ENCODE measurements around the gene FYCO1. TPM values are rescaled to one million over a fixed set of nuclear protein-coding genes. Genes with fewer than 3 reads are reported as not detected.

Gene FYCO1
- total RNA-seq, 2 experiments from 2014 or later, result 14.1 to 14.5 TPM

DNA sequence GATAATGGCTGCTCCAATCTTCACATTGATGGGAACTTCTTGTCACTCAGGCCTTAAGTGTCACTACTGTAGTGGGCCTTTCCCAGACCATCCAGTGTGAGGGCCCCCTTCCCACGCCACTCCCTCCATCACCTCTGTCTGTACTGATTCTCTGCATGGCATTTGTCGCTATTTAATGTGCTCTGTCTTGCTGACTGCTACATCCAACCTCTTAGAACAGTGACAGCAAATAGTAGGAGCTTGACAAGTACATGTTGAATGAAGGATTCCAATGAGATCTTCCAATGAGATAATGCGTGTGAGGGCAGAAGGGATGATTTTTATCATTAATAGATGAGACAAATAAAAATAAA lies 114.9 kb downstream of the FYCO1 start:
- ATAC-seq (peak; percentile 15), DNase-seq (no peak)
- Mint-ChIP-seq H3K27me3 (peaks cover 41% of the 10 kb centered on the region), H3K4me3 (no peak overlapping the region), H3K4me1 (ENCODE audit: low read depth) (peaks cover 19% of the 10 kb centered on the region), H3K27ac (no peak overlapping the region), H3K36me3 (ENCODE audit: low read depth) (no peaks in the 10 kb centered on the region), H3K9me3 (no peaks in the 10 kb centered on the region)
- ChIA-PET CTCF (interaction anchor here (0.9 to 2.1 kb wide), 7 partner anchors 9 to 196 kb away, joined by 3 to 7 read pairs (median 3); no protein-coding TSS in a partner anchor), POLR2A (interaction anchor here (0.7 to 1.2 kb wide), 3 partner anchors 16 to 847 kb away, joined by 3 to 5 read pairs (median 3); no protein-coding TSS in a partner anchor)
- intact Hi-C loops (cut with micrococcal nuclease), result loop anchor here (2.0 kb wide), 1 partner anchor 16 kb away; no protein-coding TSS in a partner anchor
- TF ChIP-seq, protein P1, sequence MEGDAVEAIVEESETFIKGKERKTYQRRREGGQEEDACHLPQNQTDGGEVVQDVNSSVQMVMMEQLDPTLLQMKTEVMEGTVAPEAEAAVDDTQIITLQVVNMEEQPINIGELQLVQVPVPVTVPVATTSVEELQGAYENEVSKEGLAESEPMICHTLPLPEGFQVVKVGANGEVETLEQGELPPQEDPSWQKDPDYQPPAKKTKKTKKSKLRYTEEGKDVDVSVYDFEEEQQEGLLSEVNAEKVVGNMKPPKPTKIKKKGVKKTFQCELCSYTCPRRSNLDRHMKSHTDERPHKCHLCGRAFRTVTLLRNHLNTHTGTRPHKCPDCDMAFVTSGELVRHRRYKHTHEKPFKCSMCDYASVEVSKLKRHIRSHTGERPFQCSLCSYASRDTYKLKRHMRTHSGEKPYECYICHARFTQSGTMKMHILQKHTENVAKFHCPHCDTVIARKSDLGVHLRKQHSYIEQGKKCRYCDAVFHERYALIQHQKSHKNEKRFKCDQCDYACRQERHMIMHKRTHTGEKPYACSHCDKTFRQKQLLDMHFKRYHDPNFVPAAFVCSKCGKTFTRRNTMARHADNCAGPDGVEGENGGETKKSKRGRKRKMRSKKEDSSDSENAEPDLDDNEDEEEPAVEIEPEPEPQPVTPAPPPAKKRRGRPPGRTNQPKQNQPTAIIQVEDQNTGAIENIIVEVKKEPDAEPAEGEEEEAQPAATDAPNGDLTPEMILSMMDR (IDR thresholded peaks at IDR 0.05), result no peak

DNA sequence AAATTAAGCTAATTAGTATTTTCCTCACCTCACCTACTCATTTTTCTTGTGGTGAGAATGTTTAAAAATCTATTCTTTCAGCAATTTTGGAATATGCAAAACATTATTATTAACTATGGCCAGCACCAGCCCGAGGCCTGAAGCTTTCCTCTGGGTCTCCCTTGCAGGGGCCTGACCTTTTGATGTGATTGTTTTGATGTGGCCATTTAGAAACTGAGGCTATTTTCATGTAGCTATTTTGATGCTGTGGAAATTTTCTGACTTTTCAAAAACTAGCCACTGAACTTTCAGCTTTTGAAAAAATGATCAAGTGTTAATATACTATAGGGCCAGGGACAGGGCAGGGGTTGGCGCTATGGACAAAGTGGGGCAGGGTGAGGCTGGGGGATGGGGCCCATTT lies 117.5 kb downstream of the FYCO1 start:
- H3K9me3 Mint-ChIP-seq, result peaks cover 4% of the 10 kb centered on the region
- H3K4me1 Mint-ChIP-seq (ENCODE audit: low read depth), result peaks cover 19% of the 10 kb centered on the region
- H3K36me3 Mint-ChIP-seq (ENCODE audit: low read depth), result no peaks in the 10 kb centered on the region
- ChIA-PET CTCF (interaction anchor here (1.8 kb wide), 1 partner anchor 201 kb away, joined by 4 read pairs; no protein-coding TSS in a partner anchor), POLR2A (interaction anchor here (0.5 kb wide), 1 partner anchor 184 kb away, joined by 3 read pairs; no protein-coding TSS in a partner anchor)
- no peak overlapping the region for H3K27ac Mint-ChIP-seq
- ATAC-seq (no peak), DNase-seq (no peak)
- H3K27me3 Mint-ChIP-seq, result peaks cover 40% of the 10 kb centered on the region
- intact Hi-C loops (cut with micrococcal nuclease), result loop anchor here (10.0 kb wide), 1 partner anchor 417 kb away; no protein-coding TSS in a partner anchor
- no peak overlapping the region for H3K4me3 Mint-ChIP-seq
- TF ChIP-seq, protein P1 (IDR thresholded peaks at IDR 0.05), result no peak

DNA sequence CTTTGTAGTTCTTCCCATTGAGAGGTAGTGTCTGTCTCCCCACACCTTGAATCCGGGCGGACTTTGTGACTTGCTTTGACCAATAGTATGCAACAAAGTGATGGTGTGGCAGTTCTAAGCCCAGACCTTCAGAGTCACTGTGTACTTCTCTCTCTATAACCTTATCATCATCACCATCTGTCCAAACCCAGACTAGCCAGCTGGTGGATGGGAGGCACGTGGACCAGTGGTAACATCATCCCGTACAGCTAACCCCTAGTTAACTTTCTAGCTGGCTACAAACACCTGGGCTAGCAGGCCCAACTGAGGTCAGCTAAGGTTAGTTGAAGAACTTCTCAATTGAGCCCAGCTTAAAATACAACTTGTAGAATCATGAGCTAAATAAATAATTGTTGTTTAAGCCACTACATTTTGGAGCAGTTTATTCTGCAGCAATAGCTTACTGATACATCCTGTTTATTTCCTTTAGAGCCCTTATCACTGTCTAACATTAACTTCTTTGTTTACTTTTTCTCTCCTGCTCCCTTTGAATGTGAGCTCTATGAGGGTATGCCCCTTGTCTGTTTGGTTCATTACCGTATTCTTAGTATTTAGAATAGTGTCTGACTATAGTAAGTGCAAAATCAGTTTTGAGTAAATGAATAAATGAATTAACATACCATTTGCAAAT lies 120.8 kb downstream of the FYCO1 start:
- intact Hi-C loops (cut with micrococcal nuclease), result loop anchor here (5.0 to 10.0 kb wide), 2 partner anchors 42 to 420 kb away; no protein-coding TSS in a partner anchor
- H3K4me1 Mint-ChIP-seq (ENCODE audit: low read depth), result peaks cover 26% of the 10 kb centered on the region
- CTCF ChIA-PET, result interaction anchor here (1.0 kb wide), 1 partner anchor 20 kb away, joined by 3 read pairs; no protein-coding TSS in a partner anchor
- peaks cover 4% of the 10 kb centered on the region for H3K9me3 Mint-ChIP-seq
- H3K36me3 Mint-ChIP-seq (ENCODE audit: low read depth), result no peaks in the 10 kb centered on the region
- no peak overlapping the region for H3K27ac Mint-ChIP-seq
- DNase-seq (no peak), ATAC-seq (no peak)
- no peak overlapping the region for H3K4me3 Mint-ChIP-seq
- peaks cover 53% of the 10 kb centered on the region for H3K27me3 Mint-ChIP-seq
- TF ChIP-seq, protein P1 (IDR thresholded peaks at IDR 0.05), result no peak
- POLR2A ChIA-PET, result interaction anchor here (0.5 to 1.3 kb wide), 3 partner anchors 8 to 33 kb away, joined by 3 read pairs; no protein-coding TSS in a partner anchor

DNA sequence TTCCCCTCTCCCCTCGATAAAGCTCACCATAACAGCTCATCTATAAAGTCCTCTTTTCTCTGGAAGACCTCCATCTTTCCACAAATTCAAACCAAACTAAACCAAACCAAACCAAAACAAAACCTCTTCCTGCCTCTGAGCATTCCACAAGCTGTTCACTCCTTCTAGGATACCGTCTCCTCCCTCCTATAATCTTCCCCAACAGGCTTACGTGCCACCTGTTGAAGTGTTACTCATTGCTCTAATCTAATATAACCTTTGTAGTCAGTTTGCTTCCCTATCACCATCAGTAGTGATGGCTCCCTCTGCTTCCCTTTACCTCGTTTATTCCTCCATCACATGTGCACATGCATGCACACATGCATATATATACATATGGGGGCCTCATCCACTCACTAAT lies 122.0 kb downstream of the FYCO1 start:
- TF ChIP-seq, protein P1 (IDR thresholded peaks at IDR 0.05), result no peak
- ChIA-PET POLR2A (no interaction called here), CTCF (no interaction called here)
- no peak for ATAC-seq
- Mint-ChIP-seq H3K4me1 (ENCODE audit: low read depth) (peaks cover 33% of the 10 kb centered on the region), H3K27me3 (peaks cover 57% of the 10 kb centered on the region), H3K4me3 (no peak overlapping the region), H3K9me3 (peaks cover 4% of the 10 kb centered on the region), H3K36me3 (ENCODE audit: low read depth) (no peaks in the 10 kb centered on the region), H3K27ac (no peak overlapping the region)
- intact Hi-C loops (cut with micrococcal nuclease), result loop anchor here (5.0 to 10.0 kb wide), 2 partner anchors 44 to 421 kb away; no protein-coding TSS in a partner anchor
- DNase-seq, result no peak

DNA sequence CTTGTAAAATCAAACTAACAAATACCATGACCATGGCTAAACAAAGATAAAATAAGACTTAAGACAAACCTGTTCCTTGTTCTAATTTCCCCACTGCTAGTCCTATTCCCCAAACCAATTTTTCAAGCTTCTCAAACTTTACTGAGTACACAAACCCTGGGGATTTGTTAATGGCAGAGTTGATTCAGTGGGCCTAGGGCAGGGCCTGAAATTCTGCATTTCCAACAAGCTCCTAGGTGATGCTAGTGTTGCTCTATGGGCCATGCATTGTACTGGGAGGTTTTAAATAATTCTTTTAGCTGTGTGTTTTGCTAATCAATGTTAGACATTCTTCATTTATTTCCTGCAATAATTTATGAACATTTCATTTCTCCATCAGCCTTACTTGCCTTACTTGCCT lies 122.6 kb downstream of the FYCO1 start:
- peaks cover 35% of the 10 kb centered on the region for H3K4me1 Mint-ChIP-seq (ENCODE audit: low read depth)
- TF ChIP-seq, protein P1 (IDR thresholded peaks at IDR 0.05), result no peak
- CTCF ChIA-PET, result no interaction called here
- peaks cover 4% of the 10 kb centered on the region for H3K9me3 Mint-ChIP-seq
- H3K4me3 Mint-ChIP-seq, result no peak overlapping the region
- DNase-seq (no peak), ATAC-seq (no peak)
- POLR2A ChIA-PET, result no interaction called here
- H3K36me3 Mint-ChIP-seq (ENCODE audit: low read depth), result no peaks in the 10 kb centered on the region
- H3K27me3 Mint-ChIP-seq, result peaks cover 55% of the 10 kb centered on the region
- intact Hi-C loops (cut with micrococcal nuclease), result loop anchor here (5.0 to 10.0 kb wide), 2 partner anchors 44 to 422 kb away; no protein-coding TSS in a partner anchor
- H3K27ac Mint-ChIP-seq, result no peak overlapping the region

All from activated CD8-positive, alpha-beta T cell treated with anti-CD3 and anti-CD28 coated beads for 36 hours (primary cell).